OCI-LY3 (cell line): ENCODE measurements around the gene NUP93.

Source experiments
- EZH2phosphoT487 ChIP-seq: fragments of 200-600 bp; shearing (Covaris generic); IDR thresholded peaks from 2 replicates; pipeline ENCODE4 v1.6.1; 2018; ENCODE audit warnings: antibody characterized with exemption, mixed run types, low read depth
- TF ChIP-seq, protein P1 (sequence below): fragments of 200-600, 300-600 bp; sonication (generic); IDR thresholded peaks from 2 replicates; pipeline ENCODE4 v1.5.1; 2014; ENCODE audit warnings: antibody characterized with exemption, low read length, low read depth

DNA sequence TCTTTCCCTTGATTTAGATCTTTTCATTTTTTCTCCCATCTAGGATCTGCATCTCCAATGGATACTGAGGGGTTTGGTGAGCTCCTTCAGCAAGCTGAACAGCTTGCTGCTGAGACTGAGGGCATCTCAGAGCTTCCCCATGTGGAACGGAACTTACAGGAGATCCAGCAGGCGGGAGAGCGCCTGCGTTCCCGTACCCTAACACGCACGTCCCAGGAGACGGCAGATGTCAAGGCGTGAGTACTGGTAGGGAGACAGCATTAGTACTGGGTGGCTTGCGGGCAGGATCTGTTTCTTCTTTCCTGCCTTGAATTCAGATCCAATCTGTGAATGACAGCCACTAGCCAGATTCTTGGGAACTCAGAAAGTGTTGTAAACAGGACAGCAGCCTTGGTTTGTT is 18.3 kb downstream of the NUP93 start:
- TF ChIP-seq, protein P1, sequence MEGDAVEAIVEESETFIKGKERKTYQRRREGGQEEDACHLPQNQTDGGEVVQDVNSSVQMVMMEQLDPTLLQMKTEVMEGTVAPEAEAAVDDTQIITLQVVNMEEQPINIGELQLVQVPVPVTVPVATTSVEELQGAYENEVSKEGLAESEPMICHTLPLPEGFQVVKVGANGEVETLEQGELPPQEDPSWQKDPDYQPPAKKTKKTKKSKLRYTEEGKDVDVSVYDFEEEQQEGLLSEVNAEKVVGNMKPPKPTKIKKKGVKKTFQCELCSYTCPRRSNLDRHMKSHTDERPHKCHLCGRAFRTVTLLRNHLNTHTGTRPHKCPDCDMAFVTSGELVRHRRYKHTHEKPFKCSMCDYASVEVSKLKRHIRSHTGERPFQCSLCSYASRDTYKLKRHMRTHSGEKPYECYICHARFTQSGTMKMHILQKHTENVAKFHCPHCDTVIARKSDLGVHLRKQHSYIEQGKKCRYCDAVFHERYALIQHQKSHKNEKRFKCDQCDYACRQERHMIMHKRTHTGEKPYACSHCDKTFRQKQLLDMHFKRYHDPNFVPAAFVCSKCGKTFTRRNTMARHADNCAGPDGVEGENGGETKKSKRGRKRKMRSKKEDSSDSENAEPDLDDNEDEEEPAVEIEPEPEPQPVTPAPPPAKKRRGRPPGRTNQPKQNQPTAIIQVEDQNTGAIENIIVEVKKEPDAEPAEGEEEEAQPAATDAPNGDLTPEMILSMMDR = no peak
- no peak for TF ChIP-seq EZH2phosphoT487
